Measurements from ENCODE around the gene ARL6IP1. TPM values are rescaled to one million over a fixed set of nuclear protein-coding genes. Genes with fewer than 3 reads are reported as not detected.
A peak's percentile ranks its signal among the peaks of the same experiment; 100 is the strongest.

The ARL6IP1 gene
- total RNA-seq, result 94.0 and 98.3 TPM in 2 replicates

GRCh38 chr16:18801145-18801972, at the start of gene ARL6IP1:
Gene ARL6IP1 (minus strand): TSS chr16:18801549. CDS start chr16:18801466, 83 bp downstream.
- peak within 1 kb of the TSS; percentile 95 for H3K4me3 Mint-ChIP-seq
- no peaks in the 10 kb centered on the region for H3K9me3 Mint-ChIP-seq
- H3K27me3 Mint-ChIP-seq, result no peaks in the 10 kb centered on the region
- peaks cover 35% of the 10 kb centered on the region for H3K4me1 Mint-ChIP-seq
- TF ChIP-seq, protein P1, sequence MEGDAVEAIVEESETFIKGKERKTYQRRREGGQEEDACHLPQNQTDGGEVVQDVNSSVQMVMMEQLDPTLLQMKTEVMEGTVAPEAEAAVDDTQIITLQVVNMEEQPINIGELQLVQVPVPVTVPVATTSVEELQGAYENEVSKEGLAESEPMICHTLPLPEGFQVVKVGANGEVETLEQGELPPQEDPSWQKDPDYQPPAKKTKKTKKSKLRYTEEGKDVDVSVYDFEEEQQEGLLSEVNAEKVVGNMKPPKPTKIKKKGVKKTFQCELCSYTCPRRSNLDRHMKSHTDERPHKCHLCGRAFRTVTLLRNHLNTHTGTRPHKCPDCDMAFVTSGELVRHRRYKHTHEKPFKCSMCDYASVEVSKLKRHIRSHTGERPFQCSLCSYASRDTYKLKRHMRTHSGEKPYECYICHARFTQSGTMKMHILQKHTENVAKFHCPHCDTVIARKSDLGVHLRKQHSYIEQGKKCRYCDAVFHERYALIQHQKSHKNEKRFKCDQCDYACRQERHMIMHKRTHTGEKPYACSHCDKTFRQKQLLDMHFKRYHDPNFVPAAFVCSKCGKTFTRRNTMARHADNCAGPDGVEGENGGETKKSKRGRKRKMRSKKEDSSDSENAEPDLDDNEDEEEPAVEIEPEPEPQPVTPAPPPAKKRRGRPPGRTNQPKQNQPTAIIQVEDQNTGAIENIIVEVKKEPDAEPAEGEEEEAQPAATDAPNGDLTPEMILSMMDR (IDR thresholded peaks at IDR 0.05), result peak; percentile 37
- intact Hi-C loops (cut with micrococcal nuclease), result loop anchor here (1.0 to 10.0 kb wide), 6 partner anchors 11 to 722 kb away; partner anchors contain the start of genes CCP110, COQ7, RPS15A and SMG1
- DNase-seq, result peak; percentile 94
- ATAC-seq (ENCODE audit: low read depth), result peak; percentile 94
- H3K36me3 Mint-ChIP-seq (ENCODE audit: low read depth), result peaks cover 32% of the 10 kb centered on the region
- CTCF ChIA-PET, result interaction anchor here (0.6 to 3.4 kb wide), 9 partner anchors 9 to 754 kb away, joined by 3 to 31 read pairs (median 4); partner anchors contain the start of genes RPS15A and VPS35L
- H3K27ac Mint-ChIP-seq, result peak within 1 kb of the TSS; percentile 94
- POLR2A ChIA-PET, result interaction anchor here (0.5 to 4.4 kb wide), 13 partner anchors 9 to 756 kb away, joined by 3 to 156 read pairs (median 4); partner anchors contain the start of genes CCP110, COQ7, RPS15A and SMG1

GRCh38 chr16:18846416-18846815, 45.1 kb upstream of the ARL6IP1 start:
- DNase-seq, result no peak
- Mint-ChIP-seq H3K9me3 (no peaks in the 10 kb centered on the region), H3K27ac (no peak overlapping the region), H3K4me3 (no peak overlapping the region), H3K36me3 (ENCODE audit: low read depth) (peaks cover 90% of the 10 kb centered on the region), H3K4me1 (no peaks in the 10 kb centered on the region), H3K27me3 (no peaks in the 10 kb centered on the region)
- CTCF ChIA-PET, result no interaction called here
- intact Hi-C loops (cut with micrococcal nuclease), result no loop called here
- TF ChIP-seq, protein P1 (IDR thresholded peaks at IDR 0.05), result no peak
- POLR2A ChIA-PET, result interaction anchor here (0.5 kb wide), 1 partner anchor 43 kb away, joined by 7 read pairs; no protein-coding TSS in a partner anchor
- no peak for ATAC-seq (ENCODE audit: low read depth)

DNA sequence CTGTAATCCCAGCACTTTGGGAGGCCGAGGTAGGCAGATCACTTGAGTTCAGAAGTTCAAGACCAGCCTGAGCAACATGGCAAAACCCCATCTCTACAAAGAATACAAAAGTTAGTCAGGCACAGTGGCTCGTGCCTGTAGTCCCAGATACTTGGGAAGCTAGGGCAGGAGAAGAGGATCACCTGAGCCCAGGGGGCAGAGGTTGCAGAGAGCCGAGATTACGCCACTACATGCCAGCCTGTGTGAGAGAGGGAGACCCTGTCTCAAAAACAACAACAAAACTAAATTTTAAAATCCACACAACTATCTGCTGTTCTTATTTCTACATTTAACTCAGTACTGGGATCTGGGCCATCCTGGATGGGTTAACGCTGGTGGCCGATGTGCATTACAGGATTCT, 41.2 kb upstream of the ARL6IP1 start:
- ChIA-PET POLR2A (no interaction called here), CTCF (no interaction called here)
- intact Hi-C loops (cut with micrococcal nuclease), result no loop called here
- no peak for DNase-seq
- TF ChIP-seq, protein P1 (IDR thresholded peaks at IDR 0.05), result no peak
- Mint-ChIP-seq H3K4me3 (no peak overlapping the region), H3K27ac (no peak overlapping the region), H3K4me1 (no peaks in the 10 kb centered on the region), H3K27me3 (no peaks in the 10 kb centered on the region), H3K36me3 (ENCODE audit: low read depth) (peaks cover 88% of the 10 kb centered on the region), H3K9me3 (no peaks in the 10 kb centered on the region)
- ATAC-seq (ENCODE audit: low read depth), result no peak

DNA sequence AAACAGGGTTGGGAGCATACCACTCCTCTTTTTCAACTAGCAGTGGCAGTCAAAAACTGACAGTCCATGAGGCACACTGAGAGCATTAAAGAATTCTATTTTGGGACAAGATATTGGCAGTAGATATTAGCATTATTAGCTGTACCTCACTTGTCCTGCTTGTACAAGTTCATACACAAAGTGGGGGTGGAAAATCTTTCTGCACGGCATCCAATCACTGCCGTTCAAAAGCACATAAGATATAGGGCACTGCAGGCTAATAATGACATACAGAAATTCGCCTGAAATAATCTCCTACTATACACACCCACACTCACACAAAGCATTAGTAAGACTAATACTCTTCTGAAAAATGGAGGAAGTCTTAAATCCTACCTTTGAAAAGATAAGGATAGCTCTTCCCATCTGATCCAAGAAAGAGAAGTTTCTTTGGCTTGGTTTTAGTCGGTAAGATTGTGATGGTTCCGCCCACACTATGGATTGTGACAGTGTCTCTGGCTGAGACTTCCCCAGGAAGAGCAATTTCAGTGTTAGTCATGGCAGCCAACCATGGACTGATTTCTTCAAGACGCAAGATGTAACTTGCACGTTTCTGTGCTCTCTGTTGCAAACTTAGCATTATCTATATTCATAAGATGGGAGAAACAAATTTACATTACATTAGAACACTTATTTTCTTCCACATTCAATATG, 40.6 kb upstream of the ARL6IP1 start:
- ChIA-PET POLR2A (no interaction called here), CTCF (no interaction called here)
- TF ChIP-seq, protein P1 (IDR thresholded peaks at IDR 0.05), result no peak
- Mint-ChIP-seq H3K4me1 (no peaks in the 10 kb centered on the region), H3K27me3 (no peaks in the 10 kb centered on the region), H3K27ac (no peak overlapping the region), H3K4me3 (no peak overlapping the region), H3K36me3 (ENCODE audit: low read depth) (peaks cover 89% of the 10 kb centered on the region), H3K9me3 (no peaks in the 10 kb centered on the region)
- DNase-seq (no peak), ATAC-seq (ENCODE audit: low read depth) (no peak)
- intact Hi-C loops (cut with micrococcal nuclease), result no loop called here

- Mint-ChIP-seq H3K4me3 (no peak overlapping the region), H3K27me3 (no peaks in the 10 kb centered on the region), H3K4me1 (no peaks in the 10 kb centered on the region), H3K9me3 (no peaks in the 10 kb centered on the region), H3K27ac (no peak overlapping the region), H3K36me3 (ENCODE audit: low read depth) (peaks cover 89% of the 10 kb centered on the region)
- no peak for ATAC-seq (ENCODE audit: low read depth)
- DNase-seq, result no peak
- CTCF ChIA-PET, result no interaction called here
- intact Hi-C loops (cut with micrococcal nuclease), result no loop called here
- TF ChIP-seq, protein P1 (IDR thresholded peaks at IDR 0.05), result no peak
- POLR2A ChIA-PET, result no interaction called here
Measured at GRCh38 chr16:18839555-18839954, 38.2 kb upstream of the ARL6IP1 start.

Data from activated B cell treated with CpG ODN at 0.5 μM for 24 hours (primary cell).